Measurements from ENCODE around the gene SERPING1. TPM values are rescaled to one million over a fixed set of nuclear protein-coding genes. Genes with fewer than 3 reads are reported as not detected.

Gene SERPING1
- total RNA-seq, 2 donors from 2014 or later = 88.7 to 205 TPM

GRCh38 chr11:57555393-57555792 lies 42.1 kb upstream of the SERPING1 start:
- no peaks in the 10 kb centered on the region for H3K36me3 ChIP-seq
- no peaks in the 10 kb centered on the region for H3K9me3 ChIP-seq
- no peak overlapping the region for H3K4me3 ChIP-seq
- intact Hi-C loops (cut with DNase I) = no loop called here
- no peak for DNase-seq (ENCODE audit: low spot score)
- H3K27me3 ChIP-seq (replicated peaks; ENCODE audit: insufficient read depth) = no peaks in the 10 kb centered on the region
- WGBS = 78% methylated on average over 2 of the region's 2 CpGs
- H3K4me1 ChIP-seq (replicated peaks) = no peaks in the 10 kb centered on the region
- no peak overlapping the region for H3K27ac ChIP-seq
- TF ChIP-seq CTCF (IDR thresholded peaks at IDR 0.05) (no peak), POLR2AphosphoS5 (IDR thresholded peaks at IDR 0.05) (no peak), POLR2A (IDR thresholded peaks at IDR 0.05) (no peak)

DNA sequence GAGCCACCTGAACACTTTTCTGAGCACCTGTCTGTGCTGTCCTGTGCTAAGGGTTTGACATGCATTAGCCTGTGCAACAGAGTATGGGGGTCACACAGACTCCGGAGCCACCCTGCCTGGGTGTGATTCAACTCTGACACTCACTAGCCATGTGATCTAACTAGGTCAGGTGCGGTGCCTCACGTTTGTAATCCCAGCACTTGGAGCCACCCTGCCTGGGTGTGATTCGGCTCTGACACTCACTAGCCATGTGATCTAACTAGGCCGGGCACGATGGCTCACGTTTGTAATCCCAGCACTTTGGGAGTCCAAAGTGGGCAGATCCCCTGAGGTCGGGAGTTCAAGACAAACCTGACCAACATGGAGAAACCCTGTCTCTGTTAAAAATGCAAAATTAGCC lies 41.4 kb upstream of the SERPING1 start:
- Histone ChIP-seq H3K27ac (no peak overlapping the region), H3K4me1 (replicated peaks) (no peaks in the 10 kb centered on the region), H3K27me3 (replicated peaks; ENCODE audit: insufficient read depth) (no peaks in the 10 kb centered on the region), H3K4me3 (no peak overlapping the region), H3K36me3 (no peaks in the 10 kb centered on the region), H3K9me3 (no peaks in the 10 kb centered on the region)
- DNase-seq (ENCODE audit: low spot score) = no peak
- intact Hi-C loops (cut with DNase I) = no loop called here
- no peak for TF ChIP-seq POLR2AphosphoS5 (IDR thresholded peaks at IDR 0.05)
- TF ChIP-seq CTCF (IDR thresholded peaks at IDR 0.05) = no peak
- no peak for TF ChIP-seq POLR2A (IDR thresholded peaks at IDR 0.05)
- WGBS = 88% methylated on average over 8 of the region's 8 CpGs

DNA sequence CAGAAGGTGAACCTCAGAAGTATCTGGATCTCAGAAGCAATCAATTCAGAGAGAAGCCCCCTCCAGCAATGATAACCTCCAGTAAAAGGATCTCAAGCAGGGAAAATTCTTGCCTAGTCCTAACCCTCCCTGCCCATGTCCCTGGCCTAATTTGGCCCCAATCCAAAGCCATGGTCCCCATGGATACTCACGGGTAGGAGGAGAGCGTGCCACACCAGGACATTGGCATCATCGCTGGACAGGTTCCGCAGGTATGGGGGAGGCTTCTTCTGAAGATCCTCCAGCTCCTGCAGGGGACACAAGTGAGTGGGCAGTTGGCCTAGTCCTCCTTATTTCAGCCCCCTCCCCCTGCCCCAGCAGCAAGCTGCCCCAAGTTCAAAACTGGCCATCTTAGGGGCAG lies 37.3 kb upstream of the SERPING1 start:
- intact Hi-C loops (cut with DNase I) = no loop called here
- Histone ChIP-seq H3K27me3 (replicated peaks; ENCODE audit: insufficient read depth) (no peaks in the 10 kb centered on the region), H3K4me1 (replicated peaks) (no peaks in the 10 kb centered on the region), H3K27ac (no peak overlapping the region), H3K9me3 (no peaks in the 10 kb centered on the region), H3K4me3 (no peak overlapping the region), H3K36me3 (no peaks in the 10 kb centered on the region)
- WGBS = 64% methylated on average over 4 of the region's 4 CpGs
- no peak for TF ChIP-seq POLR2AphosphoS5 (IDR thresholded peaks at IDR 0.05)
- TF ChIP-seq POLR2A (IDR thresholded peaks at IDR 0.05) = no peak
- TF ChIP-seq CTCF (IDR thresholded peaks at IDR 0.05) = no peak
- peak; percentile 23 for DNase-seq (ENCODE audit: low spot score)

- Histone ChIP-seq H3K27ac (no peak overlapping the region), H3K4me3 (no peak overlapping the region), H3K4me1 (replicated peaks) (peaks cover 4% of the 10 kb centered on the region), H3K27me3 (replicated peaks; ENCODE audit: insufficient read depth) (no peaks in the 10 kb centered on the region), H3K36me3 (no peaks in the 10 kb centered on the region), H3K9me3 (no peaks in the 10 kb centered on the region)
- WGBS = 25% methylated on average over 4 of the region's 4 CpGs
- TF ChIP-seq POLR2AphosphoS5 (IDR thresholded peaks at IDR 0.05) = no peak
- TF ChIP-seq POLR2A (IDR thresholded peaks at IDR 0.05) = no peak
- TF ChIP-seq CTCF (IDR thresholded peaks at IDR 0.05) = no peak
- intact Hi-C loops (cut with DNase I) = no loop called here
- DNase-seq (ENCODE audit: low spot score) = no peak
Observed at GRCh38 chr11:57562596-57562995, 34.9 kb upstream of the SERPING1 start.

- H3K4me1 ChIP-seq (replicated peaks) = peaks cover 4% of the 10 kb centered on the region
- DNase-seq (ENCODE audit: low spot score) = peak; percentile 67
- H3K27ac ChIP-seq = peak overlapping the region; percentile 83 to 85
- no peaks in the 10 kb centered on the region for H3K9me3 ChIP-seq
- peak overlapping the region in 1 of 2 donors; percentile 81 for H3K4me3 ChIP-seq
- no peak for TF ChIP-seq POLR2A (IDR thresholded peaks at IDR 0.05)
- TF ChIP-seq POLR2AphosphoS5 (IDR thresholded peaks at IDR 0.05) = peak; percentile 96
- TF ChIP-seq CTCF (IDR thresholded peaks at IDR 0.05) = no peak
- H3K27me3 ChIP-seq (replicated peaks; ENCODE audit: insufficient read depth) = no peaks in the 10 kb centered on the region
- H3K36me3 ChIP-seq = no peaks in the 10 kb centered on the region
- intact Hi-C loops (cut with DNase I) = no loop called here
- 33% methylated on average over 4 of the region's 4 CpGs for WGBS
Observed at GRCh38 chr11:57566005-57566904, 31.2 kb upstream of the SERPING1 start.
